Measurements from ENCODE around the gene SYNE2. TPM values are rescaled to one million over a fixed set of nuclear protein-coding genes. Genes with fewer than 3 reads are reported as not detected.
A peak's percentile ranks its signal among the peaks of the same experiment; 100 is the strongest.

Gene SYNE2
- total RNA-seq, 1 donor from 2014 or later: 36.6 TPM

- FAIRE-seq: peak; percentile 28
- TF ChIP-seq, protein P1, sequence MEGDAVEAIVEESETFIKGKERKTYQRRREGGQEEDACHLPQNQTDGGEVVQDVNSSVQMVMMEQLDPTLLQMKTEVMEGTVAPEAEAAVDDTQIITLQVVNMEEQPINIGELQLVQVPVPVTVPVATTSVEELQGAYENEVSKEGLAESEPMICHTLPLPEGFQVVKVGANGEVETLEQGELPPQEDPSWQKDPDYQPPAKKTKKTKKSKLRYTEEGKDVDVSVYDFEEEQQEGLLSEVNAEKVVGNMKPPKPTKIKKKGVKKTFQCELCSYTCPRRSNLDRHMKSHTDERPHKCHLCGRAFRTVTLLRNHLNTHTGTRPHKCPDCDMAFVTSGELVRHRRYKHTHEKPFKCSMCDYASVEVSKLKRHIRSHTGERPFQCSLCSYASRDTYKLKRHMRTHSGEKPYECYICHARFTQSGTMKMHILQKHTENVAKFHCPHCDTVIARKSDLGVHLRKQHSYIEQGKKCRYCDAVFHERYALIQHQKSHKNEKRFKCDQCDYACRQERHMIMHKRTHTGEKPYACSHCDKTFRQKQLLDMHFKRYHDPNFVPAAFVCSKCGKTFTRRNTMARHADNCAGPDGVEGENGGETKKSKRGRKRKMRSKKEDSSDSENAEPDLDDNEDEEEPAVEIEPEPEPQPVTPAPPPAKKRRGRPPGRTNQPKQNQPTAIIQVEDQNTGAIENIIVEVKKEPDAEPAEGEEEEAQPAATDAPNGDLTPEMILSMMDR (IDR thresholded peaks at IDR 0.05; ENCODE audit: insufficient read depth, low read length, severe bottlenecking): no peak
- DNase-seq (ENCODE audit: low read depth): no peak
- Histone ChIP-seq H3K36me3 (ENCODE audit: control insufficient read depth, insufficient read depth, low read length) (no peaks in the 10 kb centered on the region), H3K4me3 (ENCODE audit: low read depth, low read length) (no peak overlapping the region), H3K27me3 (ENCODE audit: control insufficient read depth, insufficient read depth, low read length) (no peaks in the 10 kb centered on the region)
These were observed 254.6 kb downstream of the SYNE2 start for GRCh38 chr14:64107438-64107837.

GRCh38 chr14:64109819-64110554, 257.2 kb downstream of the SYNE2 start:
- TF ChIP-seq, protein P1 (IDR thresholded peaks at IDR 0.05; ENCODE audit: insufficient read depth, low read length, severe bottlenecking): no peak
- no peaks in the 10 kb centered on the region for H3K27me3 ChIP-seq (ENCODE audit: control insufficient read depth, insufficient read depth, low read length)
- H3K36me3 ChIP-seq (ENCODE audit: control insufficient read depth, insufficient read depth, low read length): peaks cover 3% of the 10 kb centered on the region
- no peak overlapping the region for H3K4me3 ChIP-seq (ENCODE audit: low read depth, low read length)
- FAIRE-seq (no peak), DNase-seq (ENCODE audit: low read depth) (peak; percentile 54)

- H3K27me3 ChIP-seq (ENCODE audit: control insufficient read depth, insufficient read depth, low read length): no peaks in the 10 kb centered on the region
- FAIRE-seq (no peak), DNase-seq (ENCODE audit: low read depth) (peak; percentile 80)
- H3K4me3 ChIP-seq (ENCODE audit: low read depth, low read length): no peak overlapping the region
- H3K36me3 ChIP-seq (ENCODE audit: control insufficient read depth, insufficient read depth, low read length): peaks cover 3% of the 10 kb centered on the region
- TF ChIP-seq, protein P1 (IDR thresholded peaks at IDR 0.05; ENCODE audit: insufficient read depth, low read length, severe bottlenecking): no peak
These were observed 258.0 kb downstream of the SYNE2 start for GRCh38 chr14:64110802-64111201.

GRCh38 chr14:64112867-64113678, 260.3 kb downstream of the SYNE2 start:
- Histone ChIP-seq H3K27me3 (ENCODE audit: control insufficient read depth, insufficient read depth, low read length) (no peaks in the 10 kb centered on the region), H3K36me3 (ENCODE audit: control insufficient read depth, insufficient read depth, low read length) (peaks cover 3% of the 10 kb centered on the region), H3K4me3 (ENCODE audit: low read depth, low read length) (peak overlapping the region; percentile 13)
- peak; percentile 78 for DNase-seq (ENCODE audit: low read depth)
- TF ChIP-seq, protein P1 (IDR thresholded peaks at IDR 0.05; ENCODE audit: insufficient read depth, low read length, severe bottlenecking): no peak
- FAIRE-seq: peak; percentile 86

DNA sequence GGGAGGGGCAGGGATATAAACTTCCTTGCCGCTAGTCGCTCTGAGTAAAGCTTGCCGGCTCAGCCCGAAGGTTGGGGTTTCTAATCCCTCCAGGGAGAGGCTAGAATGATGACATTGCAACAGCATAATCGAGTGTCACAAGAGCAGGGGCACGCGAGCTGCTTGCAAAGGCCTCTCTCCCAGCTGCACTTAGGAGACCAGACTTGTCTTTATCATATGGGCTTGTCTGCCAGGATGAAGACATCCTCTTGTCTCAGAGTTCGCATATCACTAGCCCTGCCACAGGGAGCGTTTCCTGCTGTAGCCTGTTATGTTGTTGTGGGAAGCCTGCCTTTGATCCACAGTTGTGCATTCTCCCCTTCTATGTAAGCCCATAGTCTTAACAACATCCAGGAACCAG, 261.4 kb downstream of the SYNE2 start:
- DNase-seq (ENCODE audit: low read depth): peak; percentile 26
- H3K4me3 ChIP-seq (ENCODE audit: low read depth, low read length): no peak overlapping the region
- no peaks in the 10 kb centered on the region for H3K27me3 ChIP-seq (ENCODE audit: control insufficient read depth, insufficient read depth, low read length)
- TF ChIP-seq, protein P1 (IDR thresholded peaks at IDR 0.05; ENCODE audit: insufficient read depth, low read length, severe bottlenecking): no peak
- peak; percentile 80 for FAIRE-seq
- H3K36me3 ChIP-seq (ENCODE audit: control insufficient read depth, insufficient read depth, low read length): peaks cover 3% of the 10 kb centered on the region

Measured in bronchial epithelial cell (primary cell).